ENCODE measurements around the gene HCAR1. TPM values are rescaled to one million over a fixed set of nuclear protein-coding genes. Genes with fewer than 3 reads are reported as not detected.
"Not testable (repeated sequence)": the region's sequence is repeated elsewhere in the genome, so short reads cannot be mapped to it uniquely, and the experiment has no call there.

HCAR1 gene
- total RNA-seq, 4 donors from 2014 or later = 0.23 TPM; not detected in 3

GRCh38 chr12:122752464-122753318 lies 22.0 kb upstream of the HCAR1 start, which contains the start of gene DENR:
Gene DENR, plus strand, starts transcription at chr12:122752824. Its CDS starts 878 bp downstream, at chr12:122753702.
- peaks cover 14 to 73% (median 15%) of the 10 kb centered on the region in 3 donors for H3K4me1 ChIP-seq
- TF ChIP-seq CTCF (IDR thresholded peaks at IDR 0.05) (peak; percentile 84 to 99 (median 94)), POLR2A (IDR thresholded peaks at IDR 0.05) (peak in 3 of 4 donors; percentile 10 to 79 (median 72))
- no peaks in the 10 kb centered on the region for H3K9me3 ChIP-seq
- peak within 1 kb of the TSS; percentile 89 to 96 (median 91) for H3K27ac ChIP-seq
- 0 to 1% methylated on average over 24 of the region's 73 CpGs for WGBS, 2 donors
- peaks cover 8 to 40% (median 18%) of the 10 kb centered on the region in 3 donors for H3K36me3 ChIP-seq
- H3K4me3 ChIP-seq = peak within 1 kb of the TSS; percentile 71 to 99 (median 78)
- H3K27me3 ChIP-seq = no peaks in the 10 kb centered on the region
- DNase-seq = peak; percentile 83
- intact Hi-C loops (cut with DNase I) = loop anchor here (5.0 kb wide), 1 partner anchor 110 kb away; no protein-coding TSS in a partner anchor

- DNase-seq = not testable (repeated sequence)
- peak overlapping the region in 3 of 4 donors; percentile 41 to 92 (median 80) for H3K27ac ChIP-seq
Measured at GRCh38 chr12:122750781-122751515, 20.3 kb upstream of the HCAR1 start.

GRCh38 chr12:122749569-122750332 lies 19.1 kb upstream of the HCAR1 start:
- no peak for TF ChIP-seq POLR2A (IDR thresholded peaks at IDR 0.05)
- no peak for TF ChIP-seq CTCF (IDR thresholded peaks at IDR 0.05)
- peaks cover 0 to 10% (median 2%) of the 10 kb centered on the region in 3 donors for H3K36me3 ChIP-seq
- intact Hi-C loops (cut with DNase I) = loop anchor here (5.0 kb wide), 1 partner anchor 107 kb away; no protein-coding TSS in a partner anchor
- no peak overlapping the region for H3K4me3 ChIP-seq
- H3K27me3 ChIP-seq = no peaks in the 10 kb centered on the region
- no peaks in the 10 kb centered on the region for H3K9me3 ChIP-seq
- peaks cover 14 to 67% (median 15%) of the 10 kb centered on the region in 3 donors for H3K4me1 ChIP-seq
- 72 to 76% methylated on average over 5 to 6 of the region's 6 CpGs for WGBS, 2 donors
- peak overlapping the region in 2 of 4 donors; percentile 13 to 77 for H3K27ac ChIP-seq
- DNase-seq = no peak

More at GRCh38 chr12:122750781-122751515, 20.3 kb upstream of the HCAR1 start:
- not testable (repeated sequence) for H3K9me3 ChIP-seq, H3K4me3 ChIP-seq, H3K27me3 ChIP-seq
- intact Hi-C loops (cut with DNase I) = loop anchor here (5.0 kb wide), 1 partner anchor 109 kb away; no protein-coding TSS in a partner anchor
- Histone ChIP-seq H3K4me1 (peaks cover 14 to 72% (median 15%) of the 10 kb centered on the region in 3 donors), H3K36me3 (peaks cover 3 to 22% (median 9%) of the 10 kb centered on the region in 3 donors)
- WGBS, 2 donors = 83% methylated on average over 16 to 17 of the region's 17 CpGs

- DNase-seq = no peak
- no peaks in the 10 kb centered on the region for H3K36me3 ChIP-seq
- intact Hi-C loops (cut with DNase I) = no loop called here
- peaks cover 3 to 49% (median 5%) of the 10 kb centered on the region in 3 donors for H3K4me1 ChIP-seq
- no peak overlapping the region for H3K4me3 ChIP-seq
- TF ChIP-seq POLR2A (IDR thresholded peaks at IDR 0.05) (no peak), CTCF (IDR thresholded peaks at IDR 0.05) (no peak)
- peak overlapping the region; percentile 17 to 77 (median 52) for H3K27ac ChIP-seq
- no peaks in the 10 kb centered on the region for H3K27me3 ChIP-seq
- WGBS, 2 donors = 61 to 64% methylated on average over 9 of the region's 9 CpGs
- no peaks in the 10 kb centered on the region for H3K9me3 ChIP-seq
Measured at GRCh38 chr12:122747224-122748135, 16.8 kb upstream of the HCAR1 start.
